Astrocyte of the cerebellum (primary cell): Measurements from ENCODE around the gene MLLT1.

Experiments used
- DNase-seq: peaks from one replicate; pipeline ENCODE4 v3.0.0-alpha.2; 2011; ENCODE audit warnings: low read depth
- H3K4me3 ChIP-seq: 2 replicates; pipeline ENCODE4 v1.5.1; 2011; ENCODE audit warnings: mild to moderate bottlenecking, low read depth, low read length, moderate library complexity
- in situ Hi-C: cut with HindIII; loops from 2 replicates; pipeline ENCODE4 v1.10.0; 2017; ENCODE audit warnings: low sequenced_read_pairs
- TF ChIP-seq, protein P1 (sequence below): IDR thresholded peaks from 2 replicates; pipeline ENCODE4 v1.5.1; 2012; ENCODE audit warnings: low read length, low read depth, moderate library complexity, mild to moderate bottlenecking; ENCODE audit errors: missing control alignments

Gene MLLT1

DNA sequence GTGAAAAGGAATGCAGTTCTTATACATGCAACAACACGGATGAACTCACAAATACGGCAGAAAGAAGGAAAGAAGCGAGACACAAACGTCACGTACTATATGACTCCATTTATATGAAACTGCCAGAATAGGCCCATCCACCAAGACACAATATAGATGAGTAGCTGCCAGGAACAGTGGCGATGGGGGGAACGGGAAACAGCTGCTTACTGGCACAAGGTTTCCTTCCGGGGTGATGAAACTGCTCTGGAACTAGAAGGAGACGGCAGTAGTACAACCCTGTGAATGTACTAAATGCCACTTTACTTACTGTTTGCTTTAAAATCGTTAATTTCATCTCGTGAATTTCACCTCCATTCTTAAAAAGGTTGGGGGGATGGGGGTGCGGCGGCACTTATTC lies 28.9 kb downstream of the MLLT1 start:
- H3K4me3 ChIP-seq = no peak overlapping the region
- in situ Hi-C loops = no loop called here
- no peak for DNase-seq
- TF ChIP-seq, protein P1, sequence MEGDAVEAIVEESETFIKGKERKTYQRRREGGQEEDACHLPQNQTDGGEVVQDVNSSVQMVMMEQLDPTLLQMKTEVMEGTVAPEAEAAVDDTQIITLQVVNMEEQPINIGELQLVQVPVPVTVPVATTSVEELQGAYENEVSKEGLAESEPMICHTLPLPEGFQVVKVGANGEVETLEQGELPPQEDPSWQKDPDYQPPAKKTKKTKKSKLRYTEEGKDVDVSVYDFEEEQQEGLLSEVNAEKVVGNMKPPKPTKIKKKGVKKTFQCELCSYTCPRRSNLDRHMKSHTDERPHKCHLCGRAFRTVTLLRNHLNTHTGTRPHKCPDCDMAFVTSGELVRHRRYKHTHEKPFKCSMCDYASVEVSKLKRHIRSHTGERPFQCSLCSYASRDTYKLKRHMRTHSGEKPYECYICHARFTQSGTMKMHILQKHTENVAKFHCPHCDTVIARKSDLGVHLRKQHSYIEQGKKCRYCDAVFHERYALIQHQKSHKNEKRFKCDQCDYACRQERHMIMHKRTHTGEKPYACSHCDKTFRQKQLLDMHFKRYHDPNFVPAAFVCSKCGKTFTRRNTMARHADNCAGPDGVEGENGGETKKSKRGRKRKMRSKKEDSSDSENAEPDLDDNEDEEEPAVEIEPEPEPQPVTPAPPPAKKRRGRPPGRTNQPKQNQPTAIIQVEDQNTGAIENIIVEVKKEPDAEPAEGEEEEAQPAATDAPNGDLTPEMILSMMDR = no peak

DNA sequence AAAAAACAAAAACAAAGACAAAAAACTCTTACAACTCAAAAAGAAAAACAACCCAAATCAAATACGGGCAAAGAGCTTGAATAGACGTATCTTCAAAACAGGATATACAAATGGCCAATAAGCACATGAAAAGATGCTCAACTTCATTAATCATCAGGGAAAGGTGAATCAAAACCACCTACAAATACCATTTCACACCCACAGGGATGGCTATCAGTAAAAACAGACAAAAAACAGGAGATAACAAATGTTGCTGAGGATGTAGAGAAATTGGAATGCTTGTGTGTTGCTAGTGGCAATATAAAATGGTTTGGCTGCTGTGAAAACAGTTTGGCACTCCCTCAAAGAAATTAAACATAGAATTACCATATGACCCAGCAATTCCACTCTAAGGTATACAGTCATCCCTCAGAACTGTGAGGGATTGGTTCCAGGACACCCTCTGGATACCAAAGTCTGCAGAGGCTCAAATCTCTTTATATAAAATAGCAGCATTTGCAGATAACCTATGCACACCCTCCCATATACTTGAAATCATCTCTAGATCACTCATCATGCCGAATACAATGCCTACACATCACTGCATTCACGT lies 29.7 kb downstream of the MLLT1 start:
- in situ Hi-C loops = no loop called here
- no peak overlapping the region for H3K4me3 ChIP-seq
- TF ChIP-seq, protein P1 = no peak
- peak; percentile 79 for DNase-seq

DNA sequence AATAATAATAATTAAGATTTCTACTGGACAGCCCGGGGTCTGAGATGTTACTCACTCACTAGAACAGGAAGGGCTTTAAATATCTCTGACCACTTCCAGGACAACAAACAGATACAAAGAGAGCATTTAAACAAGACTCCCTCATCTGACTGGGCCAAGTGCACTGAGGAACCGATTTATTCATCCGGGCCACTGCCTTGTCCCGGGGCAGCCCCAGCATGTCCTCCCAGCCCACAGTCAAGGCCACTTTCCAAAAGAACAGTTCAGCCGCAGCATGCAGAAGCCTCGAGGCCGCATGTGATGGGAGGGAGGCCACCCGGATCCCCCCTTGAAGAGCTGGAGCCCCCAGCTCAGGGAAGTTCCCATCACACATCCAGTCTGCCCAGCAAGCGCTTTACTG lies 30.5 kb downstream of the MLLT1 start:
- no peak overlapping the region for H3K4me3 ChIP-seq
- DNase-seq = no peak
- in situ Hi-C loops = no loop called here
- TF ChIP-seq, protein P1 = no peak

DNA sequence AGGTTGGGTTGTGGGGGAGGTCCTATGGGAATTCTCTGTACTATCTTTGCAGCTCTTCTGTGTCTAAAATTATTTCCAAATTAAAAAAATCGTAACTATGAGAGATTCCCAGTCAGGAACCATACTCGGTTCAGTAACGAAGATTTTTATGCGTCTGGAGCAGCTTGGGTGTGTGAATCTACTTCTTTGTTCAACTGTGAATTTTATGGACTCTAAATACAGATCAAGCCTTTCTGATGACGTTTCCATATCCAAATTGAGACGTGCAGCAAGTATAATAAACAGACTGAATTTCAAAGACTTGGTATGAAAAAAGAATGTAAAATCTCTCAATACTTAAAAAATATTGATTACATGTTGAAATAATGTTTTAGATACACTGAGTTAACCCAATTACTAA lies 30.9 kb downstream of the MLLT1 start:
- in situ Hi-C loops = no loop called here
- no peak for DNase-seq
- TF ChIP-seq, protein P1 = no peak
- H3K4me3 ChIP-seq = no peak overlapping the region

DNA sequence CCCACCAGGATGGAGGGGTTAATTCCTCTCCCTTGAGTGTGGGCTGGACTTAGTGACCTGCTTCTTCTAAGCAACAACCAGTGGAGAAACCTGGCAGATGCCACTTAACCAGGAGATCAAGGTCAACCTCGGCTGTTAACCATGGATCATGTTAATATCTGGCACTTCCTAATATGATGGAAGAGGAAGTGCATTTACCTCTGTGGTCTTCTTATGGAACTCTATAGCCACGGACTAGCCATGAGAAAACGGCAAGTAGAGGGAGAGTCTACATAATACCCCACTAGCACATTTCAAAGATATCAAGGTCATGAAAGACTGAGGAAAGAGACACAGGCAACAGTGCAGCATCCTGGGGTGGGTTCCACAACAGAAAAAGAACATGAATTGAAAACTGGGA lies 31.4 kb downstream of the MLLT1 start:
- no peak for DNase-seq
- in situ Hi-C loops = no loop called here
- TF ChIP-seq, protein P1 = no peak
- no peak overlapping the region for H3K4me3 ChIP-seq

DNA sequence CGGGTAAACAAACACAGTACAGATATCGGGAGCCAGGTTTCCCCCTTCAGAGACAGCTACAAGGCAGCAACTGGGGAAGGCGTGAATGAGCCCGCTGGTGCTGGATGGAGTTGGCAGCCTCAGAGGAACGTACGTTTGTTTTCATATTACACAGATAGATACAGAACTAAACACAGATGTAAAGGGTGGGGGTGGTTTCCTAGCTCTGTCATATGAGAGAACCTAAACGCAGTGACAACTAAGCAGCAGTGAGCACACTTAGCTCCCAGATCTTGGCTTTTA lies 32.8 kb downstream of the MLLT1 start:
- TF ChIP-seq, protein P1 = no peak

More for the DNA sequence above, 32.8 kb downstream of the MLLT1 start:
- DNase-seq = no peak
- no peak overlapping the region for H3K4me3 ChIP-seq
- in situ Hi-C loops = no loop called here
